ENCODE results near the gene SCYGR4. TPM values are rescaled to one million over a fixed set of nuclear protein-coding genes. Genes with fewer than 3 reads are reported as not detected.

Gene SCYGR4
- total and polyA plus RNA-seq, 5 donors from 2014 or later = not detected

Other genes with a start within 250 kb of the SCYGR4 start
- gene TM4SF20, start 238.2 kb upstream of the SCYGR4 start, total RNA-seq = not detected
- gene TM4SF20, start 238.2 kb upstream of the SCYGR4 start, polyA plus RNA-seq = not detected
- not detected for gene SCYGR1, start 229.5 kb upstream of the SCYGR4 start, total RNA-seq
- not detected for gene SCYGR1, start 229.5 kb upstream of the SCYGR4 start, polyA plus RNA-seq
- gene AGFG1, start 145.3 kb upstream of the SCYGR4 start, total RNA-seq = 64.0 TPM
- gene AGFG1, start 145.3 kb upstream of the SCYGR4 start, polyA plus RNA-seq = 10 to 100 TPM; 14.9 to 28.7 (median 20.2) TPM
- not detected for gene SCYGR2, start 18.6 kb upstream of the SCYGR4 start, total RNA-seq
- gene SCYGR2, start 18.6 kb upstream of the SCYGR4 start, polyA plus RNA-seq = not detected
- not detected for gene SCYGR3, start 2.7 kb upstream of the SCYGR4 start, total RNA-seq
- gene SCYGR3, start 2.7 kb upstream of the SCYGR4 start, polyA plus RNA-seq = not detected
- gene SCYGR5, start 49.3 kb downstream of the SCYGR4 start, total RNA-seq = not detected
- not detected for gene SCYGR5, start 49.3 kb downstream of the SCYGR4 start, polyA plus RNA-seq
- not detected for gene SLC19A3, start 100.5 kb downstream of the SCYGR4 start, total RNA-seq
- gene SLC19A3, start 100.5 kb downstream of the SCYGR4 start, polyA plus RNA-seq = not detected
- not detected for gene SCYGR6, start 107.3 kb downstream of the SCYGR4 start, total RNA-seq
- not detected for gene SCYGR6, start 107.3 kb downstream of the SCYGR4 start, polyA plus RNA-seq
- not detected for gene SCYGR7, start 110.8 kb downstream of the SCYGR4 start, total RNA-seq
- gene SCYGR7, start 110.8 kb downstream of the SCYGR4 start, polyA plus RNA-seq = not detected
- gene SCYGR8, start 128.4 kb downstream of the SCYGR4 start, total RNA-seq = not detected
- not detected for gene SCYGR8, start 128.4 kb downstream of the SCYGR4 start, polyA plus RNA-seq
- 3.7 TPM for gene CCL20, start 196.3 kb downstream of the SCYGR4 start, total RNA-seq
- 1 to 10 TPM in 3 of 4 donors, under 1 TPM in 1; 0.94 to 2.3 (median 2.1) TPM for gene CCL20, start 196.3 kb downstream of the SCYGR4 start, polyA plus RNA-seq

Measured in CD4-positive, CD25-positive, alpha-beta regulatory T cell (primary cell).